Measurements from ENCODE around the gene TMEM121. TPM values are rescaled to one million over a fixed set of nuclear protein-coding genes. Genes with fewer than 3 reads are reported as not detected.
"Not testable (repeated sequence)": the region's sequence is repeated elsewhere in the genome, so short reads cannot be mapped to it uniquely, and the experiment has no call there.

TMEM121 gene
- total RNA-seq, 2 experiments from 2014 or later = 0.21 to 0.25 TPM

GRCh38 chr14:105568859-105569766 lies 42.7 kb downstream of the TMEM121 start:
- DNase-seq (ENCODE audit: low spot score) = peak; percentile 10
- intact Hi-C loops (cut with micrococcal nuclease; ENCODE audit: unreplicated experiment) = loop anchor here (2.0 kb wide), 1 partner anchor 120 kb away; no protein-coding TSS in a partner anchor
- H3K4me2 ChIP-seq (ENCODE audit: low read length) = peak overlapping the region; percentile 39; the same call in 1 of the 2 replicates
- H2AFZ ChIP-seq (ENCODE audit: low read length) = no peak overlapping the region
- H3K4me1 ChIP-seq (ENCODE audit: insufficient read depth, low read length, poor library complexity, severe bottlenecking) = peaks cover 91% of the 10 kb centered on the region
- H4K20me1 ChIP-seq (ENCODE audit: insufficient read depth, low read length) = no peaks in the 10 kb centered on the region
- CTCF ChIA-PET (ENCODE audit: unreplicated experiment) = no interaction called here
- TF ChIP-seq EZH2phosphoT487 (IDR thresholded peaks at IDR 0.05; ENCODE audit: borderline replicate concordance, low read depth, low read length) = no peak
- TF ChIP-seq, protein P1, sequence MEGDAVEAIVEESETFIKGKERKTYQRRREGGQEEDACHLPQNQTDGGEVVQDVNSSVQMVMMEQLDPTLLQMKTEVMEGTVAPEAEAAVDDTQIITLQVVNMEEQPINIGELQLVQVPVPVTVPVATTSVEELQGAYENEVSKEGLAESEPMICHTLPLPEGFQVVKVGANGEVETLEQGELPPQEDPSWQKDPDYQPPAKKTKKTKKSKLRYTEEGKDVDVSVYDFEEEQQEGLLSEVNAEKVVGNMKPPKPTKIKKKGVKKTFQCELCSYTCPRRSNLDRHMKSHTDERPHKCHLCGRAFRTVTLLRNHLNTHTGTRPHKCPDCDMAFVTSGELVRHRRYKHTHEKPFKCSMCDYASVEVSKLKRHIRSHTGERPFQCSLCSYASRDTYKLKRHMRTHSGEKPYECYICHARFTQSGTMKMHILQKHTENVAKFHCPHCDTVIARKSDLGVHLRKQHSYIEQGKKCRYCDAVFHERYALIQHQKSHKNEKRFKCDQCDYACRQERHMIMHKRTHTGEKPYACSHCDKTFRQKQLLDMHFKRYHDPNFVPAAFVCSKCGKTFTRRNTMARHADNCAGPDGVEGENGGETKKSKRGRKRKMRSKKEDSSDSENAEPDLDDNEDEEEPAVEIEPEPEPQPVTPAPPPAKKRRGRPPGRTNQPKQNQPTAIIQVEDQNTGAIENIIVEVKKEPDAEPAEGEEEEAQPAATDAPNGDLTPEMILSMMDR (conservative IDR thresholded peaks at IDR 0.05; ENCODE audit: low read length) = no peak
- peak overlapping the region; percentile 88 for H3K27ac ChIP-seq (ENCODE audit: low read depth, low read length, poor library complexity, severe bottlenecking)
- H3K9me2 ChIP-seq (ENCODE audit: insufficient read depth, low read length) = no peaks in the 10 kb centered on the region
- TSS peak; percentile 77 for BruUV-seq (replicated peaks)
- no peak overlapping the region for H3K4me3 ChIP-seq (ENCODE audit: low read depth, low read length, poor library complexity, severe bottlenecking)
- POLR2A ChIA-PET = no interaction called here
- H3K79me2 ChIP-seq (ENCODE audit: insufficient read depth, low read depth, low read length) = peaks cover 21% of the 10 kb centered on the region; the same call in 1 of the 2 replicates
- no peaks in the 10 kb centered on the region for H3K36me3 ChIP-seq (ENCODE audit: insufficient read depth, low read length)
- peaks cover 9% of the 10 kb centered on the region; the same call in 1 of the 2 replicates for H3K9me3 ChIP-seq (ENCODE audit: low read length)

DNA sequence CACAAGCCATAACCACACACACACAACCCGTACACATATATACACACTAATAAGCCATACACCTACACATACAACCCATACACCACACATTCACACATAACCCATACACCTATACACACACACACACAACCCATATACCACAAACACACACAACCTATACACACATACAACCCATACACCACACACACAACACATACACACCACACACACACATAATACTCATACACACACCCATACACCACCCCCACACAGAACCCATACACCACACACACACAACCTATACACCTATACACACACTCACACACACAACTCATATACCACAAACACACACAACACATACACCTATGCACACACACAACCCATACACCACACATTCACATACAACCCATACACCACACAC lies 44.1 kb downstream of the TMEM121 start:
- CTCF ChIA-PET (ENCODE audit: unreplicated experiment) = no interaction called here
- Histone ChIP-seq H3K4me2 (ENCODE audit: low read length) (no peak overlapping the region), H3K36me3 (ENCODE audit: insufficient read depth, low read length) (no peaks in the 10 kb centered on the region), H2AFZ (ENCODE audit: low read length) (no peak overlapping the region), H3K9me2 (ENCODE audit: insufficient read depth, low read length) (no peaks in the 10 kb centered on the region), H3K27ac (ENCODE audit: low read depth, low read length, poor library complexity, severe bottlenecking) (peak overlapping the region; percentile 88), H3K9me3 (ENCODE audit: low read length) (peaks cover 9% of the 10 kb centered on the region; the same call in 1 of the 2 replicates), H3K4me3 (ENCODE audit: low read depth, low read length, poor library complexity, severe bottlenecking) (no peak overlapping the region), H3K79me2 (ENCODE audit: insufficient read depth, low read depth, low read length) (peaks cover 19% of the 10 kb centered on the region; the same call in 1 of the 2 replicates), H3K4me1 (ENCODE audit: insufficient read depth, low read length, poor library complexity, severe bottlenecking) (peaks cover 85% of the 10 kb centered on the region), H4K20me1 (ENCODE audit: insufficient read depth, low read length) (no peaks in the 10 kb centered on the region)
- POLR2A ChIA-PET = no interaction called here
- TF ChIP-seq, protein P1 (conservative IDR thresholded peaks at IDR 0.05; ENCODE audit: low read length) = no peak
- no peak for TF ChIP-seq EZH2phosphoT487 (IDR thresholded peaks at IDR 0.05; ENCODE audit: borderline replicate concordance, low read depth, low read length)
- DNase-seq (ENCODE audit: low spot score) = no peak
- no TSS peak for BruUV-seq (replicated peaks)
- intact Hi-C loops (cut with micrococcal nuclease; ENCODE audit: unreplicated experiment) = no loop called here

DNA sequence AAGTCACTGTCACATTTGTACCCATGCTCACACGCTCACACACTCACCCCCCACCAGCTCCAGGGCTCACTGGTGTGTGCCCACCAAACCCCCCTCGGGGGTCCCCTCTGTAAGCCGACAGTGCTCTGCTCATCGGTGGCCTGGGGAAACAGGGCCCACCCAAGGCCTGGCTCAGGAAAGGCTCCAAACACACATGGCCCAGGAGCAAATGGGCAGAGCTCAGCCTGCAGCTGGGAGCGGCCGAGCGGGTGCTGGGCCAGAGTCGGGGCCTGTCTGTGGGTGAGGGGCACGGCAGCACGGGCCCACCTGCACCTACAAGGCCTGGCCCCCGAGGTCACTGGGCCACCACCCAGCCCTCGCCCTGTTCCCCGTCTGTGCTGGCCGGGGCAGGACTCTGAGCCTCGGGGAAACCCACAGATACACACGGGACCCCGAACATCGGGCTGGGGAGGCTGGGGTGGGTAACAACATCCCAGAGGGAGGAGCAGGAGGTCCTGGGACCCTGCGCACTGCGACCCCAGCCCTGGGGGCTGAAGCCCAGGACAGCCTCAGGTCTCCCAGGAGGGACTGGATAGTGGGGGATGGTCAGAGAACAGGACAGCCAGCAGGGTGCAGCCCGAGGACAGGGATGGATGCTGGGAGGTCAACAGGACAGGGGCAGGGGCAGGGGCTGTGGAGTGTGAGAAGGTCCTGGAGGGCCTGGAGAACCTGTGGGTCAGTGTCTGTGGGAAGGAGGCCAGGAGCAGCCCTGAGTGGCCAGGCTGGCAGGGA lies 45.0 kb downstream of the TMEM121 start:
- H4K20me1 ChIP-seq (ENCODE audit: insufficient read depth, low read length); H3K9me2 ChIP-seq (ENCODE audit: insufficient read depth, low read length); BruUV-seq (replicated peaks); POLR2A ChIA-PET; H3K36me3 ChIP-seq (ENCODE audit: insufficient read depth, low read length); intact Hi-C loops (cut with micrococcal nuclease; ENCODE audit: unreplicated experiment); H3K4me3 ChIP-seq (ENCODE audit: low read depth, low read length, poor library complexity, severe bottlenecking); H2AFZ ChIP-seq (ENCODE audit: low read length); CTCF ChIA-PET (ENCODE audit: unreplicated experiment); H3K9me3 ChIP-seq (ENCODE audit: low read length): not testable (repeated sequence)
- peak overlapping the region; percentile 88 for H3K27ac ChIP-seq (ENCODE audit: low read depth, low read length, poor library complexity, severe bottlenecking)
- peaks cover 91% of the 10 kb centered on the region for H3K4me1 ChIP-seq (ENCODE audit: insufficient read depth, low read length, poor library complexity, severe bottlenecking)
- peak; percentile 51 for DNase-seq (ENCODE audit: low spot score)
- H3K4me2 ChIP-seq (ENCODE audit: low read length) = peak overlapping the region; percentile 30; the same call in 1 of the 2 replicates
- peaks cover 19% of the 10 kb centered on the region; the same call in 1 of the 2 replicates for H3K79me2 ChIP-seq (ENCODE audit: insufficient read depth, low read depth, low read length)

DNA sequence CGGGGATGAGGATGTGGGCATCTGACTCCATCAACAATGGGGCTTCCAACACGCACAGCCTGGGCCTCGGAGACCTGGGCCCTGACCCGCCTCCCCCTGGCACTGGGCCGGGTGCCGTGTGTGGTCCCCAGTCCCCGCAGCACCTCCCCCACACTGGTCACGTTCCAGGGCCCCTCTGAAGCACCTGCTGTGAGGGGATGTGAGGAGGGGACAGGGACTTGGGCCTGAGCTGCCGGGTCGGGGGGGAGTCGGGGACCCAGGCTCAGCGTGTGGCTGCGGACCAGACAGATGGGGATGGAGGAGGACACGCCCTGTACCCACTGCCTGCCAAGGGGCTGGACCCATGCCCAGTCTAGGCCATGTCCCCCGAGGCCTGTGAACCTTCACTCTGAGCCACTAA lies 45.7 kb downstream of the TMEM121 start:
- intact Hi-C loops (cut with micrococcal nuclease; ENCODE audit: unreplicated experiment); H2AFZ ChIP-seq (ENCODE audit: low read length); CTCF ChIA-PET (ENCODE audit: unreplicated experiment); BruUV-seq (replicated peaks); H3K4me3 ChIP-seq (ENCODE audit: low read depth, low read length, poor library complexity, severe bottlenecking); H3K36me3 ChIP-seq (ENCODE audit: insufficient read depth, low read length); H4K20me1 ChIP-seq (ENCODE audit: insufficient read depth, low read length); H3K9me3 ChIP-seq (ENCODE audit: low read length); H3K4me2 ChIP-seq (ENCODE audit: low read length); H3K9me2 ChIP-seq (ENCODE audit: insufficient read depth, low read length); POLR2A ChIA-PET: not testable (repeated sequence)
- peak; percentile 39 for DNase-seq (ENCODE audit: low spot score)
- H3K4me1 ChIP-seq (ENCODE audit: insufficient read depth, low read length, poor library complexity, severe bottlenecking) = peaks cover 92% of the 10 kb centered on the region
- peaks cover 24% of the 10 kb centered on the region; the same call in 1 of the 2 replicates for H3K79me2 ChIP-seq (ENCODE audit: insufficient read depth, low read depth, low read length)
- peak overlapping the region; percentile 88 for H3K27ac ChIP-seq (ENCODE audit: low read depth, low read length, poor library complexity, severe bottlenecking)
